ENCODE measurements around the gene NKAIN4.

NKAIN4 gene

GRCh38 chr20:63287697-63288580 lies 33.7 kb upstream of the NKAIN4 start:
- no peak for DNase-seq (ENCODE audit: low spot score)

DNA sequence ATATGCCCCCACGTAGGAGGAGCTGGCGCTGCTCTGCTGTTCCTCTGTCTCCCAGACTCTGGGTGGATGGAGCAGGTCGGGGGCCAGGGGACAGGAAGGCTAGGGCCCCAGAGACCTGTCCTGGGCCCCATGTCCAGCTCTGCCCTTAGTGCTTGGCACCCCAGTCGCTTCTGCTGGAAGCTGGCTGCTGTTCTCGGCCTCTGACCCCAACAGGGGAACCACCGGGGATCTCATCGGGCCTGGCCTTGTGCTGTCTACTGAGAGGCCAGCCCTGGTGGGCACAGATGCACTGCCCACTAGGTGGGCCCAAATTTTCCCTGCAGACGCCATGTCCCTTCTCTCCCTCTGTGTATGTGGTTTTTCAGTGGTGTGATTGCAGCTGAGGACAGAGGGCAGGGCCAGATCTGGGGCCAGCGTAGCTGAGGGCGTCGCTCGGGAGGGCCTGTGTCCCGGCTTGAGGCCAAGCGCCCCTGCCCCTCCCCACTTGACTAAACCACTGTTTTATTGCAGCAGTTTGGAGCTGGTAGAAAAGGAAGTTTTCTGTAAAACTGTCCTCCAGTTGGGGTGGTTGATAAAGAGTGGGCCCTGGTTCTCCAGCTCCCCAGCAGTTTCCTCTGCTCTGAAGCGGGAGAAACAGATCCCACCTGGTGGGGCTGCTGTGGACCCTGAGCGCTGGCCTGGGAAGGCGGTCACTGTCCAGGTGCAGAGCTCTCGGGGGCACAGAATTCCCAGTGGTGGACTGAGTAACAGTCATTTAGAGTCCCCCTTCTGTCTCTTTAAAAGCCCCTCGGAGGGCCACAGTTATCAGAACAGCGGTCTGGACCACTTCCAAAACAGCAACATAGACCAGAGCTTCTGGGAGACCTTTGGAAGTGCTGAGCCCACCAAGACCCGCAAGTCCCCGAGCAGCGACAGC lies 32.8 kb upstream of the NKAIN4 start:
- DNase-seq (ENCODE audit: low spot score): no peak

DNA sequence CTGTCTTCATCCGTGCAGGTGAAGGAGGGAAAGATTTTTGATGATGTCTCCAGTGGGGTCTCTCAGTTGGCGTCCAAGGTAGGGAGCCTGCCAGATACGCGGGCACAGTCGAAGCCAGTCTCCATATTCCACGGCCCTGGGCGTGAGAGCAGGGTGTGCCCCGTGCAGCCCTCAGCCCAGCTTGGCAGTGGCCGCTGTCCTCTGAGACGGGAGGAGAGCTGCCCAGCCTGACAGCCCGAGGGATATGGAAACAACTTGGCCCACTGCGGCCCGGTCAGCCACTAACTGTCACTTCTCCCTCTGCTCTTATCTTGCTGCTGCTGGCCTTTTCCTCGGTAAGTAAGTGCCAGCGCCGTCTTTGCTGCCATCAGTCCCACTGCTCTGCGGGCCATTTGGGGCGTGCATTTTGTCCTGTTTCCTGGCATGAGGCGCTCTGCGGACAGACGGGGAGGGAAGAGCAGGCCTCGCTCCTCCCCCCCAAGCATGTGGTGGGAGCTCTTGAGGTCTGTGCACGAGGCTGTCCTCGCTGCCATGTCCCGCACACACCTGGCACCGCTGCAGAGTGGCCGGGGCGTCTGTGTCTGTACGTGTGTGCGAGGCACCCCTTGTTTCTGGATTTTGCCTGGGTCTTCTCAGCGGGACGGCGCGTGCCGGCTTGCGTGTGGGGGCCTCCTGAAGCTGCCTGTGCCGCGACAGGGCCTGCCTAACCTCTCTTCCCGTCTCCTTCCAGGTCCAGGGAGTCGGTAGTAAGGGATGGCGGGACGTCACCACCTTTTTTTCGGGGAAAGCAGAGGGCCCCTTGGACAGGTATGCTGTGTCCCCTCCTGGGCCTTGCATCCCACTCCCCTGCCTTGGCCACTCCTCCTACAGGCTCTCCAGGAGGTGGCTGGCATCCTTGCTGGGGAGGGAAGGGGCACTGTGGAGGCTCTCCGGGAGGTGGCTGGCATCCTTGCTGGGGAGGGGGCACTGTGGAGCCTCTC lies 31.7 kb upstream of the NKAIN4 start:
- DNase-seq (ENCODE audit: low spot score): no peak

DNA sequence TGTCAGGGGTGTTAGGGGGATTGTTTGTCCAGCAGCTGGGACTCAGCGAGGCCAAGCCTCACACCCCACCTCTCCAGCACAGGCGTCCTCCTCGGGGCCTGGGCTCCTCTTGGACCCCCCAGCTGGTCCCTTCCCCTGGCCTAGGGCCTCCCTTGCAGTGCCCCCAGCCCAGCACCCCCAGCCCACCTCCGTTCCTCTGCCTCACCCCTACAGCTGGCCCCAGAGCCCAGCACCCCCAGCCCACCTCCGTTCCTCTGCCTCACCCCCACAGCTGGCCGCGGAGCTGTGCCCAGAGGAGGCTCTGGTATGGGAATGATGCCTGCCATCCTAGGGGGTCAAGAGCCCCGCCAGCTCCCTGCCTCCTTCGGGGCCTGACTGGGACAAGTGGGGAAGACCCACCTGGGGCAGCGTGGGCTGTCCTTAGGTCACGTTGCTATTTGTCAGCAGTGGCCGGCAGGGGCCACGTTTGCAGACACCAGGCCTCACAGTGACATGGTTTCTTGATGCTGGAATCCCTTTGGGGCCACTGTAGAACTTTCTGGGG lies 30.8 kb upstream of the NKAIN4 start:
- no peak for DNase-seq (ENCODE audit: low spot score)

GRCh38 chr20:63284544-63284949 lies 30.3 kb upstream of the NKAIN4 start:
- DNase-seq (ENCODE audit: low spot score): no peak

DNA sequence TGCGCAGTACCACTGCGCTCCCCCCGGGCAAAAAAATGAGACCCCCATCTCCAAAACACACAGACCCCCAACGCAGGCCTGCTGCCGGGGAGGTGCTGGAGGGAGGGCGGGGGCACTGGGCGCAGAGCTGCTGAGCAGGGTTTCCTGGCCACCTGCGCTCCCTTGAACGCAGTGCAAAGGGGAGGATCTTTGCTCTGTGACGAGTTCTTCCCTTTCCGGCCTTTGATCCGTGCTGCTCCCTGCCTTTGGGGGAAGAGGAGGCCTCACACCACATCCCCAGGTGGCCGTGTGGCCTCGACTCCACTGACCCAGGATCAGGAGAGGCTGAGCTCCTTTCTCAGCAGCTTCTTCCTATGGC lies 29.8 kb upstream of the NKAIN4 start:
- no peak for DNase-seq (ENCODE audit: low spot score)

DNA sequence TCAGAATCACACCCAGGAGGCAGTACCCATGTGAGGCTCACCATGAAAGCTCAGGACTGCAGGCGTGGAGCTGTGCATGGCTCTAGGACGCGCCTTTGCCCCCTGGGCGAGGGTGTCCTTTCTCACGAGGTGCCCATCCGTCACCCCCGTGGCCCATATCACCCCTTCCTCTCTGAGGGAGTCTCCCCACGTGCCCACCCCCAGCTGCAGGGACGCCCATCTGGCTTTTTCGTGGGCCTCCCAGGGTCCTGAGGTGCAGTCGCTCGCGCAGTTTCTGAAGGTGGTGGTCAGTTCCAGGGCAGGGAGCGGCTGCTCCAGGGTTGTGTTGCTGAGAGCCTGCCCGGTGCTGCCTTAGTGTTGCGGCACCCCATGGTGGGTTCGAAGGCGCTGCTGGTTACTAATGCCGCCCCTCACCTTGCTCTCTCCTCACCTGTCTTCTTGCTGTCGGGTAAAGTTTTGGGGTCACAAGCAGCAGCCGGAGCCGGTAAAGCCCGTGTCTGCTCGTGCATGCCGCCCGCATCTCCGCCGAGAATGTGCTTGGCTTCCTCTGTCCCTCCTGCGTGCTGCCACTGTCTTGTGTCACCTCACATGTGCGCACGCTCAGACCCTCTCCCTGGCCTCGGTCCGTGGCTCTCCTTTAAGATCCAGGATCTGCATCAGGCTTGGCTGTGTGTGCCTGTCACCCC lies 29.3 kb upstream of the NKAIN4 start:
- no peak for DNase-seq (ENCODE audit: low spot score)

- DNase-seq (ENCODE audit: low spot score): no peak
These were observed 28.7 kb upstream of the NKAIN4 start for GRCh38 chr20:63282946-63283345.

GRCh38 chr20:63281742-63282665 lies 27.7 kb upstream of the NKAIN4 start:
- DNase-seq (ENCODE audit: low spot score): no peak

DNA sequence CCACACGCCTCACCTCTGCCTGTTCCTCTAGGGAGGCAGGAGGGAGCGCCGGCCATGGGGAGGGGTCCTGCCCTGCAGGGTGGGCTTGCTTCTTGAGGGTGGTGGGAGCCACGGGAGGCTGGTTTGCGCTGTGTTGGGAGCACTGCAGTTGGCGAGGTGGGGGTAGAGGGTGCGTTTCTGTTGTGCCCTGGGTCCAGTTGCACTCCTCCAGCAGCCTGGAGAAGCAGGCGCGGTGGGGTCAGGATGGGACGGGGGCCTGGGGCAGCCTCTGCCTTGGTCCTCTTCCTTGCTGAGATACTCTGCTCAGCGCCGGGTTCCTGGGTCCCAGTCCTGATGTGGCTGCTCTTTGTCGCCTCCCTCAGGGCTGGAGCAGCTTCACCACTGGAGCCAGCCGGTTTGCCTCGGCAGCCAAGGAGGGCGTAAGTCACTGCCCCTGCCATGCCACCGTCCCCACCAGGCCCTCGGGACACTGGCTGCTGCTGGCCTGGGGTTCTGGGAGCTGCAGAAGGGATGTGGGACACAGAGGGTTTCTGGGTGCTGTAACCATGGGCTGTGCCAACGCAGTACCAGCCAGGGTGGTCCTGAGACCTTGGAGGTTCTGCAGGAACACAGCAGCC lies 26.8 kb upstream of the NKAIN4 start:
- no peak for DNase-seq (ENCODE audit: low spot score)

DNA sequence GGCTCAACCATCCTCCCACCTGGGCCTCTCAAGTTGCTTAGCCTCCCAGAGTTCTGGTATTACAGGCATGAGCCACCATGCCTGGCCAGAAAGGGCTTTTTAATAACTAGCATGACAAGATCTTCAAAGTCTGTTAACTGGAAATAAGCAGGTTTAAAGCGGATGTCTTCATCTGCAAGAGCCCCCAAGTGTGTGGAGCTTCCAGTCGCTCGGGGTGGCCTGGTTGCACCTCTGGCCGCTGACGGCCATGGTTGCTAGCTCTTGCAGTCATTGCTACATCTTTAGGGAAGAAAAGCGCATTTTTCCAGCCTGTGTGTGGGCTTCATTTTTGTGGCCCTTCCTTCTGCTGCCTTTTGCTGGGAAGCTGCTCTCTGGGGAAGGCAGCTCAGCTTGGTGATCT lies 26.1 kb upstream of the NKAIN4 start:
- no peak for DNase-seq (ENCODE audit: low spot score)

DNA sequence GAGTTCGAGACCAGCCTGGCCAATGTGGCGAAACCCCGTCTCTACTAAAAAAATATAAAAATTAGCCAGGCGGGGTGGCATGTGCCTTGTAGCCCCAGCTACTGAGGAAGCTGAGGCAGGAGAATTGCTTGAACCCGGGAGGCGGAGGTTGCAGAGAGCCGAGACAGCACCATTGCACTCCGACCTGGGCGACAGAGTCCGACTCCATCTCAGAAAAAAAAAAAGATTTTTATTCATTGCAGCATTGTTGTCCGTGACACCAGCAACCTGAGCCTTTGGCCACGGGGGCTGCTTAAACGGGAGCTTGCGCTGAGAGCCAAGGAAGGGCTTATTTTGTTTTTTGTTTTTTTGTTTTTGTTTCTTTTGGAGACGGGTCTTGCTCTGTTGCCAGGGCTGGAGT lies 25.7 kb upstream of the NKAIN4 start:
- no peak for DNase-seq (ENCODE audit: low spot score)

GRCh38 chr20:63278661-63279060 lies 24.4 kb upstream of the NKAIN4 start:
- no peak for DNase-seq (ENCODE audit: low spot score)

DNA sequence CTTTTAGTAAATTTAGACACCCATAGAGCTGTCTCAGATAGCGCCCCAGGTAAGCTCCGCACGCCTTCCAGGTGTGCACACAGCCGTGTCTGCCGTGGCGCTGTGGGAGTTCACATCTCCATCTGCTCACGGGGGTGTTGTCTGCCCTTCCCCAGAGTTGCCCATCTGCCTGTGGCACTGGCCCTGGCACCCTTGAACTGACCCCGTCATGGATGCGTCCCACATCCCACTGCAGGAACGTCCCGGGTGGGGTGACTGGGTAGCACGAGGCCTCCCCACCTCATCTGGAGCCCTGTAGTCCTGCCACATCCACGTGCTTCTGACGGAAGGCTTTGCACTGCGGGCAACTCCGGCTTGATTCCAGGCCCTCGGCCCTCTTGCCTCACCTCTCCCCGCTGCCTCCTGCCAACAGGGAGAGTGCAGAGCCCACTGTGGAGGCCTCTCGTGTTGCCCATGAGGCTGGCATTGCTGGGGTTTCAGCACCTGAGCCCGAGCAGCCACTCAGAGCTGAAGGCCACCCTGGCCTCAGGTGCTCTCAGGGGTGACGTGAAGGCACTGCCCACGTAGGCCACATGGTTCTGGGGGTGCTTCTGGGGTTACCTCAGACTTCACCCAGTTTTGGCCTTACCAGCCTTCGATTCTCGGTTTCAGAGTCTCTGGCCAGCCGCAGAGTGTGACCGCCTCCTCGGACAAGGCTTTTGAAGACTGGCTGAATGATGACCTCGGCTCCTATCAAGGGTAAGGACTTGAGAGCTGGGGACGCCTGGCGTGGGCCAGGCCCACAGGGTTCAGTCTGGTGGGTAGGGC lies 23.4 kb upstream of the NKAIN4 start:
- no peak for DNase-seq (ENCODE audit: low spot score)

- no peak for DNase-seq (ENCODE audit: low spot score)
These were observed 22.7 kb upstream of the NKAIN4 start for GRCh38 chr20:63276956-63277355.

DNA sequence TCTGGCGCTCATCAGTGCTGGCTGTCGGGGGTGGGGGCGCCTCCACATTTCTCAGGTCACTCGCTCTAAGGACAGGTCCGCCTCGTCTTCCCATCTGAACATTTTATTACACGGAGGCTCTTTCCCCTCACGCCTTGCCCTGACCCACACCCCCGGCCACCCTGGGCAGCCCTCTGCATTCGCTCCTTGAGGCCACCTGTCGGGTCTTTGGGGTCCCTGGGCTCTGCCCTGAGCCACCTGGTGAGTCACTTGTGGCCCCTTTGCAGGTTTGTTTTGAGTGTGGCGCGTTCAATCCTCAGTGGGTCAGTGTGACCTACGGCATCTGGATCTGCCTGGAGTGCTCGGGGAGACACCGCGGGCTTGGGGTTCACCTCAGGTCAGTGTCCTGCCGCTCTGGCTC lies 21.6 kb upstream of the NKAIN4 start:
- DNase-seq (ENCODE audit: low spot score): no peak

DNA sequence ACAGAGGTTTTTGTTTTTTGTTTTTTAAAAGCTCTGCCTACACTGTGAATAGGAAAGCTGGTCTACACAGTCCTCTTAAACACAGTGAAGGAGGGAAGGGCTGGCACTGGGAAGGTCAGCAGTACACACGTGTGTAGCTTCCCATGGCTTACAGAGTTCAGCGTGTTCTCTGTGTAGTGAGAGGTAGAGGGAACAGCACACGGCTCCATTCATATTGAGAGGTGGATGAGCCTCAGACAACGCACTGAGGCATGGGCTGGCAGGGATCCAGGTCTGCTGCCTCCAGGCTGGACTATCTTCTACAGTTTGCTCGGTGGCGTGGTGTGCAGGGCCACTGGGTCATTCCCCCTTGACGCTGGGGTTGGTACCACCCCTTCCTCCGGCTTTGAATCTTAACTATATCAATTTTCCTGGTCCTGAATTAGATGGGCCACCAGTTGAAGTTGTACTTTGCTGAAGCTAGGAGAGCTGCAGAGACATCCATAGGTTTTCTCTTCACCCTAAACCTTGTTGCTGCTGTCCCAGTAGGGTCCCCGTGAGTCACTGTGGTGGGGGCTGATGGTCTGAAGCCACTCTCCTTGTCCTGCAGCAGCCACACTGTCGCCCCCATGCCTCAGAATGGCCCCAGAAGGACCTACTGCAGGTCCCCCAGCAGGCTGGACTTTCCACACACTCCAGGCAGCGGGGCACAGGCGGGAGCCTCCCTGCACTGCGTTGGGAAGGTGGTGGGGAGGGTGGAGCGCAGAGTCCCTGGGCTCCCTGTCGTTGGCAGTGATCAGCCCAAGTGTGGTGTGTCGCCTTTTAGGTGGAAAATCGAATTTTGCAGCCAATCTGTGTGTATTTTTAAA lies 20.3 kb upstream of the NKAIN4 start:
- no peak for DNase-seq (ENCODE audit: low spot score)
